NK-92 (cell line): ENCODE results near the gene RAB13.

ENCODE experiments used
- DNase-seq: peaks from one replicate; lab custom pipeline; 2025; ENCODE audit not compliant: unreplicated experiment; lab: John Stamatoyannopoulos, UW

RAB13 gene

DNA sequence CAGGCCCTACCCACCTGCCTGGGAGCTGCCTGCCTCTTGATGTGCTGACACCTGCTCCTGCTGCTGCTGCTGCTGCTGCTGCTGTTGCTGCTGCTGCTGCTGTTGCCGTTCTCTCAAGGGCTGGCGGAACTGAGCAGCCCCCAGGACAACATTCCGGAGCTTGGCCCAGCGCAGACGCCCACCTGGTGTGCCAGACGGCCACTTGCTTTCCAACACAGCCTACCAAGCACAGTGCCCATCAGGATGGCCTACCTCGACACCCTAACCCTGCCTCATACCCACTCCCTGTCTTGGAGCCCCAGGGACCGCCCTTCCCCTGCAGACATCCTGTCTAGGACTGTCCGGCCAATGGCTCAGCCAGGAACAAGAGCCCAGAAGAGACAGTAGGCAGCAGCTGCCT is 51.4 kb downstream of the RAB13 start:
- no peak for DNase-seq

DNA sequence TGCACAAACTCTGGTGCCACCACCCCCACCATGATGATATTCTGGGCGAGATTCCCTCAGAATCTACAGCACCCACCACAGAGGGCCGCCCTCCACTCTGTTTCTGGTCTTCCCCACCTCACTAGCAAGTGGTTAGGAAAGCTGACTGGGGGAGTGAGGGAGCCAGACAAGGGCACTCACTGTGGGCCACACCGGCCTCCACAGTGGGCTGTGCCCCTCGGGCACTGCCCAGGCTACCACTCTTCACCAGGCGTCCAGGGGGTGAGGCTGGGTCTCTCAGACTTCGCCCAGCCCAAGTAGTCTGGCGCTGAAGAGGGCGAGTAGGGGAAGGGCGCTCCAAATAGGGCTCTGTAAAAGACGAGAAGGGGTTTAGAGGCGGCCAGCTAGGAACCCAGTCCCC is 52.2 kb downstream of the RAB13 start:
- no peak for DNase-seq

DNA sequence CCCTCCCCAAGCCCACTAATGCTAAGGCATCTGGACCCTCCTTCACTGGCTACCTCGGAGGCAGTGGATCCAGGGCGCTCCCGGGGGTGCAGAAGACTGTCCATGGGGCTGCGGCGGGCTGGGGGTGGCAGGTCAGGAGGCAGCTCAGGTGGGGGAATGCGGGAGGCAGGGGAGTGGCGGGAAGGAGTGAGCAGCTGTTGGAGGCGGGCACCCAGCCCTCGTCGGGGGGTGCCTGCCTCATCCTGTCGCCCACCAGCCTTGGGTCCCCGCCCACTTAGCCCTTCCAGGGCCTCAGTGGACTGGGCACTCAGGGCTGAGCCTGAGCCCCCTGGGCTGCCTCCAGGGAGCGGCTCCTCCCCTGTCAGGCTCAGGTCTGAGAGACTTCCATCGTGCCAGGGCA is 52.7 kb downstream of the RAB13 start:
- no peak for DNase-seq

DNA sequence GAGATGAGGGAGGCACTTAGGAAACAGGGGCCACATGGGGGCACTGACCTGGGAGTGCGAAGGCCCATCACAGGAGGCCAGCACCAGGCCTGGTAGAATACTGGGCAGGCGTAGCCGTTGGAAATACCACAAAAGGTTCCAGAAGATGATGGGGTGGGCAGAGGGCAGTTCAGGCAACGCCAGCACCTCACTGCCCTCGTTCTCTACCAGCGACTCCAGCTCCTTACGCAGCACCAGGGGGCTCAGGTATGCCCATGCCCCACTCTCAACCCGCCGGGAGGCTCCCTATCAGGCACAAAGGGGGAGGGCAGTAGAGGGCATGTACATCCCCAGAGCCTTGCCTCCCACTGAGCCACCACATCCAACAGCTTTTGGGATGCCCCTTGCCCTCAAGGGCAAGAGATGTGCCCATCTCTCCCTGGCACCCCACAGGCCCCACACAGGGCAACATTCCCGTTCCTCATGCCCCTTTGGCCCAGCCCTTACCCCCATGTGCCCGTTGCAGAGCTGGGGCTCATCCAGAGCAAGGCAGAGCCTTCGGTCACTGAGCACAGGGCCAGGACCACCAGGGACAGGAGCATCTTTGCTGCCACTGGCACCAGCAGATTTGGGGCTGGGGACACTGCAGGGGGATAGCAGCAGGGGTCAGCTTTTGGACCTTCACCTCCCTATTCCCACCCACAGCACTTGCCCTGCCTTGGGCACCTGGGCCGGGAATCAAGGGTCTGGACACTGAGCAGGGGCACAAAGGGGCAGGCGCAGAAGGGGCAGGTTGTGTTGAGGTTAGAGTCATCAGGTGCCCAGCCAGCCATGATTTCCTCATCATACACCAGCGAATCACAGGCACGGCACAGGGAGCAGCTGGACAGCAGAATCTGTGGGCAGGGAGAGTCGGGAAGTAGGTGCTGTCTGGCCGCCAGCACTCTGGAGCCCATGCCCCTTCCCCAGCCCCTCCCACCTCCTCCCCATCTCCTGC is 53.7 kb downstream of the RAB13 start:
- DNase-seq: no peak
